K562 (cell line): ENCODE results near the gene P2RX1. TPM values are rescaled to one million over a fixed set of nuclear protein-coding genes. Genes with fewer than 3 reads are reported as not detected.

ENCODE experiments used
- ATAC-seq: fragments of 200-7000 bp; cut with Tn5 transposase; 3 replicates; pipeline ENCODE4 v1.9.1; 2020; ENCODE audit warnings: moderate library complexity
- BruUV-seq: library from RNA; stranded (reverse); fragments of 400-500 nt; replicated peaks from 2 replicates; lab custom pipeline; 2021; lab: Mats Ljungman, UMichigan
- CTCF ChIA-PET: fragments of 300-600 bp; formaldehyde crosslinking; extraction: SDS; loops from one replicate; lab custom pipeline; 2021; ENCODE audit warnings: low intra/inter-chr PET ratio; lab: Yijun Ruan, JAX
- POLR2A ChIA-PET: fragments of 300-600, 350-650 bp; sonication (Branson Sonifier 250); formaldehyde crosslinking; extraction: SDS; loops from one replicate; lab custom pipeline; 2021; ENCODE audit warnings: antibody characterized with exemption, inconsistent platforms; lab: Yijun Ruan, JAX
- DNase-seq, 4 experiments: peaks; one replicate each; pipeline versions ENCODE4 v3.0.0 to v3.0.0-alpha.2; 2011 to 2018; ENCODE audit warnings: low spot score in 3 of 4, mixed read lengths in 3 of 4; ENCODE audit errors: extremely low read depth in 1 of 4
- FAIRE-seq: peaks from 2 replicates; lab custom pipeline; 2011; peaks lifted over from hg19 to GRCh38; lab: Jason Lieb, UNC
- H2AFZ ChIP-seq: 2 replicates; pipeline ENCODE4 v1.6.0; 2011; ENCODE audit warnings: low read depth, low read length, control low read depth, inconsistent platforms
- H3K27ac ChIP-seq: fragments of 200-600 bp; 3 replicates; pipeline ENCODE4 v1.8.0; 2011; ENCODE audit warnings: low read depth, mild to moderate bottlenecking, control low read depth, inconsistent platforms, low read length, moderate library complexity, mixed read lengths; ENCODE audit errors: extremely low read depth
- H3K27me3 ChIP-seq, 2 experiments: fragments of 300-600 bp in 1 of 2; 2 replicates in 1 of 2; 3 replicates in 1 of 2; pipeline versions ENCODE4 v1.6.0 to v1.8.0; 2011; ENCODE audit warnings: inconsistent platforms in 2 of 2, low read length in 2 of 2, mild to moderate bottlenecking in 1 of 2, mixed read lengths in 1 of 2, moderate library complexity in 1 of 2; ENCODE audit not compliant: control insufficient read depth in 2 of 2, insufficient read depth in 2 of 2
- H3K36me3 ChIP-seq: fragments of 300-600 bp; 3 replicates; pipeline ENCODE4 v1.8.0; 2011; ENCODE audit warnings: mild to moderate bottlenecking, low read length, inconsistent platforms; ENCODE audit not compliant: control insufficient read depth, insufficient read depth
- H3K4me1 ChIP-seq, 2 experiments: fragments of 200-600 bp in 1 of 2; replicated peaks in 1 of 2; 2 replicates in 1 of 2; 3 replicates in 1 of 2; pipeline versions ENCODE4 v1.5.1 to v1.8.0; 2011; ENCODE audit warnings: inconsistent platforms in 2 of 2, low read length in 2 of 2, mild to moderate bottlenecking in 1 of 2, mixed read lengths in 1 of 2, moderate library complexity in 1 of 2; ENCODE audit not compliant: control insufficient read depth in 2 of 2, insufficient read depth in 2 of 2
- H3K4me2 ChIP-seq: 2 replicates; pipeline ENCODE4 v1.6.1; 2011; ENCODE audit warnings: low read length, control low read depth, inconsistent platforms, mixed read lengths; ENCODE audit not compliant: insufficient read depth
- H3K4me3 ChIP-seq: fragments of 200-600 bp; sonication (generic), shearing (Covaris generic); 2 replicates; pipeline ENCODE4 v1.5.1; 2016; ENCODE audit warnings: control low read depth, inconsistent platforms
- H3K79me2 ChIP-seq: fragments of 200-600 bp; 3 replicates; pipeline ENCODE4 v1.8.0; 2011; ENCODE audit warnings: low read length, inconsistent platforms; ENCODE audit not compliant: control insufficient read depth, insufficient read depth
- H3K9ac ChIP-seq, 2 experiments: 2 replicates each; pipeline versions ENCODE4 v1.6.0 to v1.6.1; 2011; ENCODE audit warnings: low read depth in 2 of 2, low read length in 2 of 2, control low read depth in 1 of 2, inconsistent platforms in 1 of 2, mild to moderate bottlenecking in 1 of 2, mixed read lengths in 1 of 2; ENCODE audit not compliant: insufficient read depth in 1 of 2
- H3K9me1 ChIP-seq: one replicate; pipeline ENCODE4 v1.6.0; 2011; ENCODE audit warnings: inconsistent platforms, mild to moderate bottlenecking, low read length, moderate library complexity; ENCODE audit not compliant: control insufficient read depth, insufficient read depth
- H3K9me3 ChIP-seq: replicated peaks from 2 replicates; pipeline ENCODE4 v1.5.1; 2011; ENCODE audit warnings: low read depth, low read length, inconsistent platforms; ENCODE audit not compliant: control insufficient read depth, insufficient read depth
- H4K20me1 ChIP-seq: replicated peaks from 2 replicates; pipeline ENCODE4 v1.6.1; 2011; ENCODE audit warnings: low read length, inconsistent platforms, mixed read lengths; ENCODE audit not compliant: control insufficient read depth, insufficient read depth
- BRF1 ChIP-seq: IDR thresholded peaks from 3 replicates; pipeline ENCODE4 v1.6.1; 2011; ENCODE audit warnings: borderline replicate concordance, mild to moderate bottlenecking; ENCODE audit not compliant: insufficient read length; ENCODE audit errors: extremely low read depth
- CBX1 ChIP-seq: sonication (generic); IDR thresholded peaks from 2 replicates; pipeline ENCODE4 v1.6.1; 2016; ENCODE audit warnings: antibody characterized with exemption, low read depth, mild to moderate bottlenecking
- CHD1 ChIP-seq: fragments of 200-600 bp; sonication (generic); IDR thresholded peaks from one replicate; pipeline ENCODE4 v1.6.1; 2012; ENCODE audit warnings: mild to moderate bottlenecking, moderate library complexity, low read length, inconsistent platforms
- FOXJ2 ChIP-seq: fragments of 200-800 bp; sonication (Bioruptor generic); IDR thresholded peaks from 2 replicates; pipeline ENCODE4 v1.6.1; 2016; ENCODE audit warnings: missing genetic modification characterization, missing compliant biosample characterization
- GATA2 ChIP-seq: sonication (generic); formaldehyde crosslinking; IDR thresholded peaks from 2 replicates; pipeline ENCODE4 v1.4.0; 2020; ENCODE audit warnings: mild to moderate bottlenecking, missing genetic modification reagents
- HCFC1 ChIP-seq: IDR thresholded peaks from 2 replicates; pipeline ENCODE4 v1.6.1; 2012; ENCODE audit warnings: low read depth, low read length, improper control_type of control experiment
- JUND ChIP-seq, 2 experiments: IDR thresholded peaks; 2 replicates in 1 of 2; 3 replicates in 1 of 2; pipeline ENCODE4 v1.6.1; 2011; ENCODE audit warnings: borderline replicate concordance in 2 of 2, low read depth in 2 of 2, low read length in 2 of 2, improper control_type of control experiment in 1 of 2, missing biosample characterization in 1 of 2, missing genetic modification characterization in 1 of 2, missing genetic modification reagents in 1 of 2
- MCM7 ChIP-seq, 2 experiments: fragments of 450-650 bp; IDR thresholded peaks; 2 replicates each; pipeline ENCODE4 v1.6.1; 2016 to 2018
- MED1 ChIP-seq: sonication (generic); formaldehyde crosslinking; IDR thresholded peaks from 2 replicates; pipeline ENCODE4 v1.8.1; 2023; ENCODE audit warnings: missing genetic modification reagents, borderline replicate concordance
- NFIC ChIP-seq: fragments of 450-650 bp; IDR thresholded peaks from 2 replicates; pipeline ENCODE4 v1.6.1; 2017; ENCODE audit warnings: mild to moderate bottlenecking, inconsistent platforms
- RUNX1 ChIP-seq: sonication (generic); IDR thresholded peaks from 2 replicates; pipeline ENCODE4 v1.6.1; 2016; ENCODE audit warnings: antibody characterized with exemption, low read depth
- TFAM ChIP-seq: fragments of 250-450 bp; sonication (Bioruptor Pico); conservative IDR thresholded peaks from 2 replicates; pipeline ENCODE4 v1.5.0; 2021; ENCODE audit warnings: mild to moderate bottlenecking, moderate library complexity
- ZNF224 ChIP-seq: sonication (generic); formaldehyde crosslinking; IDR thresholded peaks from 2 replicates; pipeline ENCODE4 v1.8.0; 2022; ENCODE audit warnings: mild to moderate bottlenecking, missing genetic modification reagents
- WGBS: fragments of 100-300 bp; shearing (Covaris generic); methylation state at CpG from one replicate; pipeline ENCODE4 v1.1.6; 2016; ENCODE audit warnings: low coverage, mixed read lengths; ENCODE audit not compliant: insufficient coverage; ENCODE audit errors: missing lambda C conversion rate; 5-methylcytosine and 5-hydroxymethylcytosine counted together
- in situ Hi-C: fragments of 300-500 bp; cut with MboI; formaldehyde crosslinking; loops from 4 replicates; pipeline ENCODE4 v1.15.0; 2018; ENCODE audit warnings: inconsistent platforms, mixed read lengths
- intact Hi-C: fragments of 100-400 bp; cut with micrococcal nuclease; formaldehyde crosslinking; loops from 2 replicates; pipeline ENCODE4 v1.14.2; 2022
- polyA plus RNA-seq, 8 experiments: library from polyadenylated mRNA; depleted of rRNA in 4 of 8; stranded (reverse) in 5 of 8; unstranded in 3 of 8; fragments of >200 nt; fragmentation: Nextera tagmentation in 2 of 8; fragmentation: Illumina TruSeq in 1 of 8; extraction: Ambion mirVana in 2 of 8; extraction: Trizol in 1 of 8; gene quantifications; 2 replicates each; pipeline versions ENCODE4 v1.2.1 to v1.2.3, GENCODE V29; 2011 to 2014; ENCODE audit warnings: inconsistent platforms in 1 of 8, missing spikeins in 1 of 8
- total RNA-seq, 7 experiments: library from RNA; depleted of rRNA in 6 of 7; stranded (reverse); fragments of >200 nt in 6 of 7; fragmentation: Illumina TruSeq in 2 of 7; extraction: Trizol in 2 of 7; gene quantifications; 2 replicates each; pipeline versions ENCODE4 v1.2.1 to v1.2.3, GENCODE V29; 2011 to 2021; ENCODE audit warnings: low replicate concordance in 1 of 7
- TF ChIP-seq, protein P1 (sequence below), 2 experiments: IDR thresholded peaks in 1 of 2; conservative IDR thresholded peaks in 1 of 2; 2 replicates each; pipeline ENCODE4 v1.6.1; 2016; ENCODE audit warnings: low read depth in 2 of 2, mild to moderate bottlenecking in 1 of 2, missing compliant biosample characterization in 1 of 2, missing genetic modification characterization in 1 of 2, moderate library complexity in 1 of 2
- TF ChIP-seq, protein P2 (sequence below): fragments of 250-450 bp; sonication (Bioruptor Pico); IDR thresholded peaks from 2 replicates; pipeline ENCODE4 v1.8.0; 2022; ENCODE audit warnings: moderate library complexity, mild to moderate bottlenecking, inconsistent platforms
- TF ChIP-seq, protein P3 (sequence below): sonication (generic); formaldehyde crosslinking; IDR thresholded peaks from 2 replicates; pipeline ENCODE4 v1.5.0; 2020; ENCODE audit warnings: missing genetic modification reagents
- TF ChIP-seq, protein P4 (sequence below): sonication (generic); formaldehyde crosslinking; IDR thresholded peaks from 2 replicates; pipeline ENCODE4 v1.8.0; 2022; ENCODE audit warnings: mild to moderate bottlenecking, missing genetic modification reagents

P2RX1 gene
- total and polyA plus RNA-seq, 9 of the 15 experiments (the other 6 are each of a cell fraction or from before 2014, with no cell fraction given): 0.27 to 20.3 (median 10.3) TPM

DNA sequence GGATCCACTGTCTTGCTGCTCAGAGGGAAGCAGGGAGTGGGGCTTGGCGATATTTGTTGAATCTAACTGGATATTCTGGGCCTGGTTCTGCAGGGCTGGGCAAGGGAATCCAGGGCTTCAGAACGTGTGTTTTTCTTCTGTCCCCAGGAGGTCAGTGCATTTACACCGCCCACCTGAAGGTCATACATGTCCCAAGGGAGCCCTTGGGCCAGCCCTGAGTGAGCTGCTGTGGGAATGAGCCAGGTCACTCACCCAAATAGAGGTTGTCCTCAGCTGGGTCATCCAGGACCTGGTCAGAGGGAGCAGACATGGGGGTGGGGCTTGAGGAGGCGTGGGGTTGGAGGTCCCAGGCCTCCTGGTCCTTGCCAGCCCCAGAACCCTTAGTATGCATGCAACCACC is 34.0 kb downstream of the P2RX1 start:
- Histone ChIP-seq H3K9ac (no peak overlapping the region), H3K27ac (no peak overlapping the region), H3K9me3 (no peaks in the 10 kb centered on the region), H3K4me2 (no peak overlapping the region), H3K36me3 (peaks cover 50% of the 10 kb centered on the region; the same call in 1 of the 3 replicates), H3K79me2 (peaks cover 3% of the 10 kb centered on the region; the same call in 1 of the 3 replicates), H3K4me1 (peaks cover 0 to 8% of the 10 kb centered on the region in 2 experiments; a peak in 2 of 5 replicates), H4K20me1 (no peaks in the 10 kb centered on the region), H3K27me3 (no peaks in the 10 kb centered on the region), H2AFZ (no peak overlapping the region), H3K4me3 (no peak overlapping the region), H3K9me1 (no peaks in the 10 kb centered on the region)
- ATAC-seq: no peak
- BruUV-seq: no TSS peak
- ChIA-PET CTCF (no interaction called here), POLR2A (interaction anchor here (0.7 kb wide), 1 partner anchor 16 kb away, joined by 3 read pairs; no protein-coding TSS in a partner anchor)
- in situ Hi-C loops (no loop called here), intact Hi-C loops (no loop called here)
- 79% methylated on average over 3 of the region's 4 CpGs for WGBS
- no peak for DNase-seq
- FAIRE-seq: no peak
- no peak for TF ChIP-seq RUNX1
- no peak for TF ChIP-seq ZNF224 (CRISPR knock-in tag)
- TF ChIP-seq CHD1: no peak
- TF ChIP-seq MCM7 (IDR thresholded peaks at IDR 0.05): no peak
- TF ChIP-seq, protein P1, sequence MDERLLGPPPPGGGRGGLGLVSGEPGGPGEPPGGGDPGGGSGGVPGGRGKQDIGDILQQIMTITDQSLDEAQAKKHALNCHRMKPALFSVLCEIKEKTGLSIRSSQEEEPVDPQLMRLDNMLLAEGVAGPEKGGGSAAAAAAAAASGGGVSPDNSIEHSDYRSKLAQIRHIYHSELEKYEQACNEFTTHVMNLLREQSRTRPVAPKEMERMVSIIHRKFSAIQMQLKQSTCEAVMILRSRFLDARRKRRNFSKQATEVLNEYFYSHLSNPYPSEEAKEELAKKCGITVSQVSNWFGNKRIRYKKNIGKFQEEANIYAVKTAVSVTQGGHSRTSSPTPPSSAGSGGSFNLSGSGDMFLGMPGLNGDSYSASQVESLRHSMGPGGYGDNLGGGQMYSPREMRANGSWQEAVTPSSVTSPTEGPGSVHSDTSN (CRISPR knock-in tag; IDR thresholded peaks at IDR 0.05; ENCODE audit: low read depth): no peak
- TF ChIP-seq, protein P1 (tag; conservative IDR thresholded peaks at IDR 0.05; ENCODE audit: low read depth): no peak
- TF ChIP-seq NFIC: no peak
- no peak for TF ChIP-seq HCFC1
- TF ChIP-seq, protein P2, sequence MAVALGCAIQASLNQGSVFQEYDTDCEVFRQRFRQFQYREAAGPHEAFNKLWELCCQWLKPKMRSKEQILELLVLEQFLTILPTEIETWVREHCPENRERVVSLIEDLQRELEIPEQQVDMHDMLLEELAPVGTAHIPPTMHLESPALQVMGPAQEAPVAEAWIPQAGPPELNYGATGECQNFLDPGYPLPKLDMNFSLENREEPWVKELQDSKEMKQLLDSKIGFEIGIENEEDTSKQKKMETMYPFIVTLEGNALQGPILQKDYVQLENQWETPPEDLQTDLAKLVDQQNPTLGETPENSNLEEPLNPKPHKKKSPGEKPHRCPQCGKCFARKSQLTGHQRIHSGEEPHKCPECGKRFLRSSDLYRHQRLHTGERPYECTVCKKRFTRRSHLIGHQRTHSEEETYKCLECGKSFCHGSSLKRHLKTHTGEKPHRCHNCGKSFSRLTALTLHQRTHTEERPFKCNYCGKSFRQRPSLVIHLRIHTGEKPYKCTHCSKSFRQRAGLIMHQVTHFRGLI: no peak
- TF ChIP-seq TFAM (CRISPR knock-in tag): no peak
- no peak for TF ChIP-seq GATA2
- TF ChIP-seq FOXJ2 (tag): no peak
- TF ChIP-seq, protein P3, sequence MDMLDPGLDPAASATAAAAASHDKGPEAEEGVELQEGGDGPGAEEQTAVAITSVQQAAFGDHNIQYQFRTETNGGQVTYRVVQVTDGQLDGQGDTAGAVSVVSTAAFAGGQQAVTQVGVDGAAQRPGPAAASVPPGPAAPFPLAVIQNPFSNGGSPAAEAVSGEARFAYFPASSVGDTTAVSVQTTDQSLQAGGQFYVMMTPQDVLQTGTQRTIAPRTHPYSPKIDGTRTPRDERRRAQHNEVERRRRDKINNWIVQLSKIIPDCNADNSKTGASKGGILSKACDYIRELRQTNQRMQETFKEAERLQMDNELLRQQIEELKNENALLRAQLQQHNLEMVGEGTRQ: no peak
- TF ChIP-seq MED1 (CRISPR knock-in tag): no peak
- no peak for TF ChIP-seq BRF1
- no peak for TF ChIP-seq CBX1
- TF ChIP-seq, protein P4, sequence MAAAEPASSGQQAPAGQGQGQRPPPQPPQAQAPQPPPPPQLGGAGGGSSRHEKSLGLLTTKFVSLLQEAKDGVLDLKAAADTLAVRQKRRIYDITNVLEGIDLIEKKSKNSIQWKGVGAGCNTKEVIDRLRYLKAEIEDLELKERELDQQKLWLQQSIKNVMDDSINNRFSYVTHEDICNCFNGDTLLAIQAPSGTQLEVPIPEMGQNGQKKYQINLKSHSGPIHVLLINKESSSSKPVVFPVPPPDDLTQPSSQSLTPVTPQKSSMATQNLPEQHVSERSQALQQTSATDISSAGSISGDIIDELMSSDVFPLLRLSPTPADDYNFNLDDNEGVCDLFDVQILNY (CRISPR knock-in tag): no peak
- TF ChIP-seq JUND (IDR thresholded peaks at IDR 0.05; ENCODE audit: borderline replicate concordance, low read depth, low read length): no peak
- TF ChIP-seq JUND (tag; IDR thresholded peaks at IDR 0.05; ENCODE audit: borderline replicate concordance, low read depth, low read length): no peak
